ENCODE measurements around the gene PTPRK. TPM values are rescaled to one million over a fixed set of nuclear protein-coding genes. Genes with fewer than 3 reads are reported as not detected.

The PTPRK gene
- total RNA-seq, 1 experiment from 2014 or later: 34.2 TPM

- intact Hi-C loops (cut with micrococcal nuclease): no loop called here
- POLR2A ChIA-PET: no interaction called here
- no peak for DNase-seq (ENCODE audit: low read depth, low spot score)
- H3K4me3 ChIP-seq (replicated peaks in 1 of 2; ENCODE audit: low read depth in 1 of 2, low read length in 2 of 2): no peak overlapping the region
- RAD21 ChIA-PET (ENCODE audit: low non-redundant PET in 1 of 2, low total read pairs in 2 of 2, uncharacterized antibody in 2 of 2, unreplicated experiment in 2 of 2): no interaction called here
- no peaks in the 10 kb centered on the region for H3K9me2 ChIP-seq (ENCODE audit: insufficient read depth)
- no peaks in the 10 kb centered on the region for H3K36me3 ChIP-seq (ENCODE audit: control insufficient read depth in 1 of 2, insufficient read depth in 2 of 2, low read length in 2 of 2)
- BruUV-seq (replicated peaks): no TSS peak
- H3K27ac ChIP-seq (ENCODE audit: low read depth, low read length): no peak overlapping the region
- H4K20me1 ChIP-seq (ENCODE audit: insufficient read depth): no peaks in the 10 kb centered on the region
- ATAC-seq: no peak
- TF ChIP-seq POLR2AphosphoS5 (IDR thresholded peaks at IDR 0.05; ENCODE audit: low read depth, low read length): no peak
- peaks cover 0 to 7% of the 10 kb centered on the region in 2 experiments; a peak in 2 of 4 replicates for H3K4me1 ChIP-seq (ENCODE audit: control insufficient read depth in 1 of 2, insufficient read depth in 2 of 2, low read length in 2 of 2)
- no peak overlapping the region for H2AFZ ChIP-seq (ENCODE audit: low read depth, low read length, poor library complexity, severe bottlenecking)
- CTCF ChIA-PET: no interaction called here
- no peak overlapping the region for H3K4me2 ChIP-seq (ENCODE audit: low read length)
- no peak overlapping the region for H3K9ac ChIP-seq (ENCODE audit: low read length)
- no peaks in the 10 kb centered on the region for H3K79me2 ChIP-seq (ENCODE audit: insufficient read depth, low read length)
- no peaks in the 10 kb centered on the region for H3K27me3 ChIP-seq (ENCODE audit: insufficient read depth, low read length)
- H3K9me3 ChIP-seq (ENCODE audit: control insufficient read depth in 1 of 2, insufficient read depth in 1 of 2, low read depth in 1 of 2, low read length in 2 of 2): no peaks in the 10 kb centered on the region
These were observed 352.8 kb downstream of the PTPRK start for GRCh38 chr6:128167552-128167951.

GRCh38 chr6:128164254-128164653 lies 356.1 kb downstream of the PTPRK start:
- no peak overlapping the region for H3K9ac ChIP-seq (ENCODE audit: low read length)
- no peak overlapping the region for H3K4me3 ChIP-seq (replicated peaks in 1 of 2; ENCODE audit: low read depth in 1 of 2, low read length in 2 of 2)
- H2AFZ ChIP-seq (ENCODE audit: low read depth, low read length, poor library complexity, severe bottlenecking): no peak overlapping the region
- H3K36me3 ChIP-seq (ENCODE audit: control insufficient read depth in 1 of 2, insufficient read depth in 2 of 2, low read length in 2 of 2): no peaks in the 10 kb centered on the region
- ChIA-PET CTCF (no interaction called here), RAD21 (ENCODE audit: low non-redundant PET in 1 of 2, low total read pairs in 2 of 2, uncharacterized antibody in 2 of 2, unreplicated experiment in 2 of 2) (no interaction called here), POLR2A (no interaction called here)
- H4K20me1 ChIP-seq (ENCODE audit: insufficient read depth): no peaks in the 10 kb centered on the region
- intact Hi-C loops (cut with micrococcal nuclease): no loop called here
- H3K4me1 ChIP-seq (ENCODE audit: control insufficient read depth in 1 of 2, insufficient read depth in 2 of 2, low read length in 2 of 2): peaks cover 0 to 7% of the 10 kb centered on the region in 2 experiments; a peak in 2 of 4 replicates
- no TSS peak for BruUV-seq (replicated peaks)
- TF ChIP-seq POLR2A (IDR thresholded peaks at IDR 0.05; ENCODE audit: borderline replicate concordance, extremely low read depth, insufficient read depth, insufficient read length): no peak
- TF ChIP-seq EGR1 (IDR thresholded peaks at IDR 0.05; ENCODE audit: low read depth): no peak
- TF ChIP-seq YY1 (IDR thresholded peaks at IDR 0.05; ENCODE audit: extremely low read depth, insufficient replicate concordance, low read depth, low read length): no peak
- TF ChIP-seq MAX (IDR thresholded peaks at IDR 0.05): no peak
- no peak for TF ChIP-seq FOSL1 (IDR thresholded peaks at IDR 0.05; ENCODE audit: low read depth)
- no peak for TF ChIP-seq CEBPB (IDR thresholded peaks at IDR 0.05; ENCODE audit: low read depth)
- no peak for TF ChIP-seq CTCF (IDR thresholded peaks at IDR 0.05 in 2 of 3, conservative IDR thresholded peaks at IDR 0.05 in 1 of 3; ENCODE audit: borderline replicate concordance in 1 of 3, insufficient read depth in 1 of 3, low read depth in 2 of 3, low read length in 2 of 3)
- TF ChIP-seq SP1 (IDR thresholded peaks at IDR 0.05; ENCODE audit: low read depth): no peak
- TF ChIP-seq EZH2phosphoT487 (IDR thresholded peaks at IDR 0.05; ENCODE audit: borderline replicate concordance): no peak
- TF ChIP-seq SRF (IDR thresholded peaks at IDR 0.05; ENCODE audit: low read depth): no peak
- no peak for TF ChIP-seq TCF7L2 (IDR thresholded peaks at IDR 0.05; ENCODE audit: borderline replicate concordance, extremely low read depth, insufficient read depth, insufficient read length)
- TF ChIP-seq ZFX (IDR thresholded peaks at IDR 0.05): no peak
- TF ChIP-seq ZBTB33 (IDR thresholded peaks at IDR 0.05; ENCODE audit: extremely low read depth, insufficient replicate concordance, low read length): no peak
- TF ChIP-seq ELF1 (IDR thresholded peaks at IDR 0.05; ENCODE audit: borderline replicate concordance, low read depth): no peak
- TF ChIP-seq CBX3 (IDR thresholded peaks at IDR 0.05; ENCODE audit: low read depth): no peak
- TF ChIP-seq JUND (IDR thresholded peaks at IDR 0.05): no peak
- ATAC-seq (no peak), DNase-seq (ENCODE audit: low read depth, low spot score) (no peak)
- H3K27me3 ChIP-seq (ENCODE audit: insufficient read depth, low read length): no peaks in the 10 kb centered on the region
- H3K9me2 ChIP-seq (ENCODE audit: insufficient read depth): no peaks in the 10 kb centered on the region
- no peaks in the 10 kb centered on the region for H3K9me3 ChIP-seq (ENCODE audit: control insufficient read depth in 1 of 2, insufficient read depth in 1 of 2, low read depth in 1 of 2, low read length in 2 of 2)
- H3K4me2 ChIP-seq (ENCODE audit: low read length): no peak overlapping the region
- H3K79me2 ChIP-seq (ENCODE audit: insufficient read depth, low read length): no peaks in the 10 kb centered on the region
- no peak overlapping the region for H3K27ac ChIP-seq (ENCODE audit: low read depth, low read length)
